Right ventricle myocardium superior (tissue), 1 donor: ENCODE results near the gene CD200R1L. TPM values are rescaled to one million over a fixed set of nuclear protein-coding genes. Genes with fewer than 3 reads are reported as not detected.

ENCODE experiments used
- ATAC-seq: fragments of 200-7000 bp; cut with Tn5 transposase; one replicate; pipeline ENCODE4 v1.9.1; 2020; ENCODE audit warnings: mild to moderate bottlenecking; ENCODE audit not compliant: poor library complexity
- DNase-seq: peaks from one replicate; pipeline ENCODE4 v3.0.0-alpha.2; 2020
- intact Hi-C: fragments of 100-400 bp; cut with DNase I; formaldehyde crosslinking; loops from one replicate; pipeline ENCODE4 v1.11.2; 2022
- total RNA-seq: library from RNA; stranded (reverse); fragmentation: NEBNext Ultra II Directional; extraction: Animal tissue kit (Norgen Biotek cat#: 25700); gene quantifications from one replicate; pipeline ENCODE4 v1.2.1, GENCODE V29; 2021
- donor health status: DM: no; HTN: yes; CAD: no; lungs with severe emphysema.

Gene CD200R1L
- total RNA-seq, 1 donor from 2014 or later: not detected

GRCh38 chr3:112775011-112775742 lies 71.5 kb downstream of the CD200R1L start:
- DNase-seq (no peak), ATAC-seq (peak; percentile 80)
- intact Hi-C loops: no loop called here

GRCh38 chr3:112774293-112774926 lies 72.3 kb downstream of the CD200R1L start:
- intact Hi-C loops: loop anchor here (5.0 kb wide), 1 partner anchor 38 kb away; no protein-coding TSS in a partner anchor
- DNase-seq (no peak), ATAC-seq (no peak)

- ATAC-seq: no peak
- DNase-seq: no peak
- intact Hi-C loops: loop anchor here (5.0 kb wide), 1 partner anchor 38 kb away; no protein-coding TSS in a partner anchor
Measured at GRCh38 chr3:112773864-112774263, 72.8 kb downstream of the CD200R1L start.

- ATAC-seq (no peak), DNase-seq (no peak)
- intact Hi-C loops: loop anchor here (5.0 kb wide), 1 partner anchor 41 kb away; no protein-coding TSS in a partner anchor
Measured at GRCh38 chr3:112770951-112771350, 75.7 kb downstream of the CD200R1L start.

GRCh38 chr3:112770032-112770626 lies 76.5 kb downstream of the CD200R1L start:
- peak; percentile 68 for DNase-seq
- intact Hi-C loops: loop anchor here (5.0 kb wide), 1 partner anchor 42 kb away; no protein-coding TSS in a partner anchor
- ATAC-seq: peak; percentile 14

- ATAC-seq: no peak
- intact Hi-C loops: no loop called here
- DNase-seq: no peak
Measured at GRCh38 chr3:112769286-112769978, 77.2 kb downstream of the CD200R1L start.

GRCh38 chr3:112767777-112768176 lies 78.9 kb downstream of the CD200R1L start:
- intact Hi-C loops: no loop called here
- ATAC-seq (no peak), DNase-seq (no peak)

GRCh38 chr3:112767177-112767576 lies 79.5 kb downstream of the CD200R1L start:
- DNase-seq: no peak
- intact Hi-C loops: no loop called here
- peak; percentile 49 for ATAC-seq

Other genes with a start within 250 kb of the CD200R1L start
- 54.0 TPM for gene CCDC80, start 205.7 kb downstream of the CD200R1L start, total RNA-seq
- gene CD200R1, start 128.2 kb upstream of the CD200R1L start, total RNA-seq: 0.75 TPM
- 28.4 TPM for gene GTPBP8, start 144.1 kb upstream of the CD200R1L start, total RNA-seq